ENCODE measurements around the gene ADCY7.
"Not testable (repeated sequence)": the region's sequence is repeated elsewhere in the genome, so short reads cannot be mapped to it uniquely, and the experiment has no call there.

DNA sequence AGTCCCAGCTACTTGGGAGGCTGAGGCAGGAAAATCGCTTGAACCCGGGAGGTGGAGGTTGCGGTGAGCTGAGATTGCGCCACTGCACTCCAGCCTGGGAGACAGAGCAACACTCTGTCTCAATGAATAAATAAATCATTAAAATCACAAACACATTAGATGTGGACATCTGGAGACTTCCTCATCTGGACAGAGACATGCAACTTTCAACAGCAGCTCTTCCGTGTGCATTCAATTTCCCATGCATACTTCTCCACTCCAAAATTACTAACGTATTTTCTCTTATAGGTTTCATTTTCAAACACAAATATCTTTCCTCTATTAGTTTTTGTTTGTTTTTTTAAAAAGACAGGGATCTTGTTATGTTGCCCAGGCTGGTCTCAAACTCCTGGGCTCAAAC, 23.3 kb upstream of the ADCY7 start:
- TF ChIP-seq, protein P1, sequence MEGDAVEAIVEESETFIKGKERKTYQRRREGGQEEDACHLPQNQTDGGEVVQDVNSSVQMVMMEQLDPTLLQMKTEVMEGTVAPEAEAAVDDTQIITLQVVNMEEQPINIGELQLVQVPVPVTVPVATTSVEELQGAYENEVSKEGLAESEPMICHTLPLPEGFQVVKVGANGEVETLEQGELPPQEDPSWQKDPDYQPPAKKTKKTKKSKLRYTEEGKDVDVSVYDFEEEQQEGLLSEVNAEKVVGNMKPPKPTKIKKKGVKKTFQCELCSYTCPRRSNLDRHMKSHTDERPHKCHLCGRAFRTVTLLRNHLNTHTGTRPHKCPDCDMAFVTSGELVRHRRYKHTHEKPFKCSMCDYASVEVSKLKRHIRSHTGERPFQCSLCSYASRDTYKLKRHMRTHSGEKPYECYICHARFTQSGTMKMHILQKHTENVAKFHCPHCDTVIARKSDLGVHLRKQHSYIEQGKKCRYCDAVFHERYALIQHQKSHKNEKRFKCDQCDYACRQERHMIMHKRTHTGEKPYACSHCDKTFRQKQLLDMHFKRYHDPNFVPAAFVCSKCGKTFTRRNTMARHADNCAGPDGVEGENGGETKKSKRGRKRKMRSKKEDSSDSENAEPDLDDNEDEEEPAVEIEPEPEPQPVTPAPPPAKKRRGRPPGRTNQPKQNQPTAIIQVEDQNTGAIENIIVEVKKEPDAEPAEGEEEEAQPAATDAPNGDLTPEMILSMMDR (IDR thresholded peaks at IDR 0.05; ENCODE audit: low read depth, low read length), result not testable (repeated sequence)
- TF ChIP-seq POLR2A (IDR thresholded peaks at IDR 0.05; ENCODE audit: extremely low read depth, insufficient read length), result not testable (repeated sequence)
- TF ChIP-seq, protein P2, sequence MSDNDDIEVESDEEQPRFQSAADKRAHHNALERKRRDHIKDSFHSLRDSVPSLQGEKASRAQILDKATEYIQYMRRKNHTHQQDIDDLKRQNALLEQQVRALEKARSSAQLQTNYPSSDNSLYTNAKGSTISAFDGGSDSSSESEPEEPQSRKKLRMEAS (IDR thresholded peaks at IDR 0.05; ENCODE audit: low read depth, low read length), result not testable (repeated sequence)
